Choroid plexus epithelial cell (primary cell): ENCODE measurements around the gene RUFY3.

Source experiments
- DNase-seq: peaks from one replicate; pipeline ENCODE4 v3.0.0-alpha.2; 2010; ENCODE audit warnings: low read depth
- H3K4me3 ChIP-seq: 2 replicates; pipeline ENCODE4 v1.5.1; 2011; ENCODE audit warnings: low read depth, mild to moderate bottlenecking, control low read depth, low read length, moderate library complexity
- TF ChIP-seq, protein P1 (sequence below): conservative IDR thresholded peaks from 2 replicates; pipeline ENCODE4 v1.5.1; 2011; ENCODE audit warnings: low read depth, mild to moderate bottlenecking, control low read depth, inconsistent platforms, low read length, moderate library complexity

The RUFY3 gene

DNA sequence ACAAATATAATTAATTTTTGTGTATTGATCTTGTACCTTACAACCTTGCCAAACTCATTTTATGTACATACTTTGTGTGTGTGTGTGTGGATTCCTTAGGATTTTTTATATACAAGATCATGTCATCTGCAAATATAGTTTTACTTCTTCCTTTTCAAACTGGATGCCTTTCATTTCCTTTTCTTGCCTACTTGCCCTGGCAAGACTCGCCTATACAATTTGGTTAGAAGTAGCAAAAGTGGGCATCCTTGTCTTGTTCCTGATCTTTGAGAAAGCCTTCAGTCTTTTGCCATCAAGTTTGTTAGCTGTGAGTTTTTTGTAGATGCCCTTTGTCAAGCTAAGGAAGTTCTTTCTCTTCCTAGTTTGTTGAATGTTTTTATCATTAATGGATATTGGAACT, 30.5 kb downstream of the RUFY3 start:
- TF ChIP-seq, protein P1, sequence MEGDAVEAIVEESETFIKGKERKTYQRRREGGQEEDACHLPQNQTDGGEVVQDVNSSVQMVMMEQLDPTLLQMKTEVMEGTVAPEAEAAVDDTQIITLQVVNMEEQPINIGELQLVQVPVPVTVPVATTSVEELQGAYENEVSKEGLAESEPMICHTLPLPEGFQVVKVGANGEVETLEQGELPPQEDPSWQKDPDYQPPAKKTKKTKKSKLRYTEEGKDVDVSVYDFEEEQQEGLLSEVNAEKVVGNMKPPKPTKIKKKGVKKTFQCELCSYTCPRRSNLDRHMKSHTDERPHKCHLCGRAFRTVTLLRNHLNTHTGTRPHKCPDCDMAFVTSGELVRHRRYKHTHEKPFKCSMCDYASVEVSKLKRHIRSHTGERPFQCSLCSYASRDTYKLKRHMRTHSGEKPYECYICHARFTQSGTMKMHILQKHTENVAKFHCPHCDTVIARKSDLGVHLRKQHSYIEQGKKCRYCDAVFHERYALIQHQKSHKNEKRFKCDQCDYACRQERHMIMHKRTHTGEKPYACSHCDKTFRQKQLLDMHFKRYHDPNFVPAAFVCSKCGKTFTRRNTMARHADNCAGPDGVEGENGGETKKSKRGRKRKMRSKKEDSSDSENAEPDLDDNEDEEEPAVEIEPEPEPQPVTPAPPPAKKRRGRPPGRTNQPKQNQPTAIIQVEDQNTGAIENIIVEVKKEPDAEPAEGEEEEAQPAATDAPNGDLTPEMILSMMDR: no peak
- DNase-seq: no peak
- no peak overlapping the region for H3K4me3 ChIP-seq

DNA sequence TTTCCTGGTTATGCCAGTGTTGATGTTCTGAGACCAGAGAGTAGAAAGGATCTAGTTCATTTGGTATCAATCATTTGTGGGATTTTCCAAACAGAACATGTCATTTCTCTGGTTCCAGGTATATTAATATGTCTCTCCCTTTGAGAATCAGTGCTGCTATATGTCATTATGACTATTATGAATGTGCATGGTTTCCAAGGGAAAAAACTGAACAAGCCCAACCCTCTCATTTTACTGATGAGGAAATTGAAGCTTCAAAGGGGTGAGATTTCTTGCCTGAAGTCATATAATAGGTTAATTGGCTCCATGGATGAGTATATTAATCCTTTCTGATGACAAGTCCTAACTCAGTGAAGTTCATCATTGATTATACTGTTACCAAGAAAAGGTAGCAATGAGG, 31.9 kb downstream of the RUFY3 start:
- TF ChIP-seq, protein P1: no peak
- H3K4me3 ChIP-seq: no peak overlapping the region
- no peak for DNase-seq

DNA sequence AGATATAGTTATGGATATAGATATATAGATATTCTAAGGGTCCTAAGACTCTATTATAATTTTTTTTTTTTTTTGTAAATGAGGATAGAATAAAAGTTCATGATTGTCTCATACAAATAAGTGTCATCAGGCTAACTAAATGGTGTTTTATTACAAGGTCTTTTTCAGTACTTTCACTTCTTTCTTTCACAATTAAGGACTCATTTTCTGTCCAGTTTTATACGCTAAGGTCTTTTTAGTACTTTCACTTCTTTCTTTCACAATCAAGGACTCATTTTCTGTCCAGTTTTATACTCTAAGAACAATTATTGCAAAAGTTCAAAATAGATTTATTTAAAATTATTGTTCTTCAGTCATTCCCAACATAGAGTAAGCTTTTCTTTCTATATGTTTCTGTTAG, 32.7 kb downstream of the RUFY3 start:
- TF ChIP-seq, protein P1: no peak
- no peak overlapping the region for H3K4me3 ChIP-seq
- no peak for DNase-seq

DNA sequence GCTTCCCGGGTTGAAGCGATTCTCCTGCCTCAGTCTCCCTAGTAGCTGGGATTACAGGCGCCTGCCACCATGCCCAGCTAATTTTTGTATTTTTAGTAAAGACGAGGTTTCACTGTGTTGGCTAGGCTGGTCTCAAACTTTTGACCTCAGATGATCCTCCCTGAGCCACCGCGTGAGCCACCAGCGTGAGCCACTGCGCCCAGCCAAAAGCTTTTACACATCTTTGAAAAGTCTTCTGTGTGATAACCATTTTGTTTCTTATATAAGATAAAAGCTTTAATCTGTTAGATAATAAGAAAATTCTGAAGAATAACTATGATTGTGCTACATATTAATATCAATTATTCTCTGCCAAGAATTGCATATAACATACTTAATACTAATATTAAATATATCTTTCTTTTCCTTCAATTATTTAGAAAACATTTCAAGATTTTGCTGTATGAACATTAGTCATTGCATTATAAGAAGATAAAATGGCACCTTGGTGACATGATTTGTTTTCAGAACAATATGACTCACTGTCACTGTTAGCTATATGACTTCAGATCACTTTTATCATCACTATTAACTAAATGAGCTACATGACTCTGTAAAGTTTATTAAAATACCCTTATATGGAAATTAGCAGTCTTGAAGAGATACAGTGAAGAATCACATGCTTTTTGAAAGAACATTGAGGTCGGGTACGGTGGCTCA, 33.4 kb downstream of the RUFY3 start:
- TF ChIP-seq, protein P1: no peak
- DNase-seq: no peak
- H3K4me3 ChIP-seq: no peak overlapping the region

DNA sequence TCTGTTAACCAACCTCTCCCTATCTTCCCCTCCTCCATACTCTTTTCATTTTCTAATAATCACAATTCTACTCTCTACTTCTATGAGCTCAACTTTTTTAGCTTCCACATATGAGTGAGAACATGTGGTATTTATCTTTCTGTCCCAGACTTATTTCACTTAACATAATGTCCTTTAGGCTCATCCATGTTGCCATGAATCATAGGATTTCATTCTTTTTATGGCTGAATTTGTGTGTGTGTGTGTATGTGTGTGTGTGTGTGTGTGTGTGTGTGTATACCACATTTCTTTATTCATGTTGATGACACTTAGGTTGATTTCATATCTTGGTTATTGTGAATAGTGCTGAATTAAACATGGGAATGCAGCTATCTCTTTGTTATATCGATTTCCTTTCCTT, 37.4 kb downstream of the RUFY3 start:
- TF ChIP-seq, protein P1: no peak
- no peak for DNase-seq
- no peak overlapping the region for H3K4me3 ChIP-seq

DNA sequence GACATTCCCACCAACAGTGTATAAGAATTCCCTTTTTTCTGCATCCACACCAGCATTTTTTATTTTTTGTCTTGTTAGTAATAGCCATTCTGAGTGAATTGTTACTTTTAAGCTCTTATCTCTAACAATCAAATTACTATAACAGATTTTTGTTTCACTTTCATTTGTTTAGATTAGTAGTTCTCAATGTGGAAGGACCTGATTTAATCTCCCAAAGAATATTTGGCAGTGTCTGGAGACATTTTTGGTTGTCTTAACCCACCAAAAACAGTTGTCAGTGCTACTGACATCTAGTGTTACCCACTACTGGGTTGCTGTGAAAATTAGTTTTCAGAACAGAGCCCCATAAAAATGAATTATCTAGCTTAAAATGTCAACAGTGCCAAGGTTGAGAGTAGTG, 37.9 kb downstream of the RUFY3 start:
- no peak for DNase-seq
- H3K4me3 ChIP-seq: no peak overlapping the region
- TF ChIP-seq, protein P1: no peak

DNA sequence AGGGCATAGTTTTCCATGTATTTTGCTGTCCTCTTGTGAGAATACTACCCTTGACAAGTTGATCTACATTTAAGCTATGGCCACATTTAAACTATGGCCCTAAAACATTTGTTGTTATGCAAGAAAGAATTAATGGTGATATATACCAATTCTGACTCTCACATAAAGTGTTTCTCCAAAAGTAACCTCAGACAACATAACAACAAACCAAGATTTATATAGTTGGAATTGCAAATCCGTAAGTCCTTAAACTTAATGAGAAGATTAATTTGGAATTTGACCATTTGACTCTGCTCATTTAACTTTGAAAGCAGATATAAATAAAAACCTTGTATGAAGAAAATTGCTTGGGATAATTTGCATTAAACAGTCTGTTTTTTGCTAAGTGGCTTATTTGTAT, 38.9 kb downstream of the RUFY3 start:
- DNase-seq: no peak
- no peak overlapping the region for H3K4me3 ChIP-seq
- TF ChIP-seq, protein P1: no peak
